Large intestine (tissue), 3 donors: ENCODE results near the gene ESPNL. TPM values are rescaled to one million over a fixed set of nuclear protein-coding genes. Genes with fewer than 3 reads are reported as not detected.

Experiments used
- DNase-seq, 2 donors: peaks; one replicate each; pipeline versions ENCODE4 v3.0.0 to v3.0.0-alpha.2; 2013
- H3K27ac ChIP-seq: one replicate; pipeline ENCODE4 v1.5.1; 2013; ENCODE audit warnings: low read length
- H3K27me3 ChIP-seq: 2 replicates; pipeline ENCODE4 v1.6.1; 2013; ENCODE audit warnings: low read length; ENCODE audit not compliant: control insufficient read depth, insufficient read depth
- H3K36me3 ChIP-seq: 2 replicates; pipeline ENCODE4 v1.6.1; 2013; ENCODE audit warnings: low read length; ENCODE audit not compliant: control insufficient read depth, insufficient read depth
- H3K4me1 ChIP-seq: one replicate; pipeline ENCODE4 v1.6.1; 2013; ENCODE audit warnings: low read length; ENCODE audit not compliant: control insufficient read depth, insufficient read depth
- H3K4me3 ChIP-seq: one replicate; pipeline ENCODE4 v1.5.1; 2013; ENCODE audit warnings: low read length
- H3K9me3 ChIP-seq: one replicate; pipeline ENCODE4 v1.6.1; 2013; ENCODE audit warnings: mild to moderate bottlenecking, low read depth, low read length, moderate library complexity; ENCODE audit not compliant: control insufficient read depth
- WGBS: methylation state at CpG from one replicate; pipeline ENCODE4 v1.1.5; 2013; ENCODE audit warnings: low lambda C conversion rate; ENCODE audit not compliant: insufficient coverage; 5-methylcytosine and 5-hydroxymethylcytosine counted together
- polyA plus RNA-seq: library from polyadenylated mRNA; unstranded; fragments of 120-200 nt; gene quantifications from one replicate; pipeline ENCODE4 v1.2.1, GENCODE V29; 2013

Gene ESPNL
- polyA plus RNA-seq, 1 donor, result 1.5 TPM

GRCh38 chr2:238155051-238155760 lies 55.1 kb downstream of the ESPNL start:
- Histone ChIP-seq H3K27ac (no peak overlapping the region), H3K9me3 (no peaks in the 10 kb centered on the region), H3K4me1 (peaks cover 3% of the 10 kb centered on the region), H3K36me3 (no peaks in the 10 kb centered on the region), H3K4me3 (no peak overlapping the region), H3K27me3 (peaks cover 17% of the 10 kb centered on the region)
- DNase-seq, result no peak
- no CpG with 5 or more reads among the region's 19 CpGs for WGBS

GRCh38 chr2:238155761-238156694 lies 55.9 kb downstream of the ESPNL start:
- H3K36me3 ChIP-seq, result no peaks in the 10 kb centered on the region
- WGBS, result no CpG with 5 or more reads among the region's 18 CpGs
- no peak overlapping the region for H3K27ac ChIP-seq
- H3K9me3 ChIP-seq, result no peaks in the 10 kb centered on the region
- DNase-seq, result no peak
- peaks cover 3% of the 10 kb centered on the region for H3K4me1 ChIP-seq
- peaks cover 22% of the 10 kb centered on the region for H3K27me3 ChIP-seq
- no peak overlapping the region for H3K4me3 ChIP-seq

- Histone ChIP-seq H3K4me1 (peaks cover 3% of the 10 kb centered on the region), H3K36me3 (no peaks in the 10 kb centered on the region), H3K27me3 (peaks cover 31% of the 10 kb centered on the region), H3K27ac (no peak overlapping the region), H3K9me3 (no peaks in the 10 kb centered on the region), H3K4me3 (no peak overlapping the region)
- DNase-seq, result no peak
- no CpG with 5 or more reads among the region's 14 CpGs for WGBS
These were observed 57.4 kb downstream of the ESPNL start for GRCh38 chr2:238157506-238158017.

- H3K4me1 ChIP-seq, result peaks cover 3% of the 10 kb centered on the region
- peaks cover 36% of the 10 kb centered on the region for H3K27me3 ChIP-seq
- no peak overlapping the region for H3K4me3 ChIP-seq
- no peak overlapping the region for H3K27ac ChIP-seq
- H3K36me3 ChIP-seq, result no peaks in the 10 kb centered on the region
- no CpG with 5 or more reads among the region's 21 CpGs for WGBS
- DNase-seq, result no peak
- no peaks in the 10 kb centered on the region for H3K9me3 ChIP-seq
These were observed 57.9 kb downstream of the ESPNL start for GRCh38 chr2:238158018-238158508.

- Histone ChIP-seq H3K27ac (no peak within 1 kb of the TSS), H3K36me3 (no peaks in the 10 kb centered on the region), H3K4me1 (peaks cover 3% of the 10 kb centered on the region), H3K4me3 (peak within 1 kb of the TSS; percentile 18), H3K27me3 (peaks cover 41% of the 10 kb centered on the region), H3K9me3 (no peaks in the 10 kb centered on the region)
- no peak for DNase-seq
- no CpG with 5 or more reads among the region's 61 CpGs for WGBS
These were observed 58.5 kb downstream of the ESPNL start, which contains the start of gene ERFE for GRCh38 chr2:238158509-238159070. Gene ERFE, plus strand, starts transcription at chr2:238158970. Its CDS starts 38 bp downstream, at chr2:238159008.

- 0% methylated on average over 1 of the region's 52 CpGs for WGBS
- no peaks in the 10 kb centered on the region for H3K36me3 ChIP-seq
- peak in 1 of 2 donors; percentile 41 for DNase-seq
- peaks cover 44% of the 10 kb centered on the region for H3K27me3 ChIP-seq
- no peak overlapping the region for H3K27ac ChIP-seq
- peak overlapping the region; percentile 18 for H3K4me3 ChIP-seq
- peaks cover 3% of the 10 kb centered on the region for H3K4me1 ChIP-seq
- peaks cover under 1% of the 10 kb centered on the region for H3K9me3 ChIP-seq
These were observed 59.0 kb downstream of the ESPNL start for GRCh38 chr2:238159071-238159539.

- Histone ChIP-seq H3K4me3 (no peak overlapping the region), H3K4me1 (peaks cover 3% of the 10 kb centered on the region), H3K27me3 (peaks cover 49% of the 10 kb centered on the region), H3K36me3 (no peaks in the 10 kb centered on the region), H3K27ac (no peak overlapping the region), H3K9me3 (peaks cover 2% of the 10 kb centered on the region)
- no CpG with 5 or more reads among the region's 10 CpGs for WGBS
- no peak for DNase-seq
These were observed 59.6 kb downstream of the ESPNL start for GRCh38 chr2:238159661-238160205.

GRCh38 chr2:238160206-238161129 lies 60.3 kb downstream of the ESPNL start:
- Histone ChIP-seq H3K4me3 (no peak overlapping the region), H3K27me3 (peaks cover 52% of the 10 kb centered on the region), H3K9me3 (peaks cover 2% of the 10 kb centered on the region), H3K36me3 (no peaks in the 10 kb centered on the region), H3K4me1 (peaks cover 3% of the 10 kb centered on the region), H3K27ac (no peak overlapping the region)
- no CpG with 5 or more reads among the region's 23 CpGs for WGBS
- no peak for DNase-seq

- no peak overlapping the region for H3K27ac ChIP-seq
- no peaks in the 10 kb centered on the region for H3K36me3 ChIP-seq
- H3K4me3 ChIP-seq, result no peak overlapping the region
- DNase-seq, result no peak
- peaks cover 3% of the 10 kb centered on the region for H3K4me1 ChIP-seq
- peaks cover 2% of the 10 kb centered on the region for H3K9me3 ChIP-seq
- H3K27me3 ChIP-seq, result peaks cover 52% of the 10 kb centered on the region
- WGBS, result no CpG with 5 or more reads among the region's 21 CpGs
These were observed 61.3 kb downstream of the ESPNL start for GRCh38 chr2:238161291-238162051.
